HG03565 (cell line): Measurements from ENCODE around the gene BCAS1.
"Not testable (repeated sequence)": the region's sequence is repeated elsewhere in the genome, so short reads cannot be mapped to it uniquely, and the experiment has no call there.

Experiments
- ATAC-seq: cut with Tn5 transposase; IDR thresholded peaks from one replicate; pipeline ENCODE4 v1.9.1; 2021; ENCODE audit warnings: mild to moderate bottlenecking, moderate library complexity; ENCODE audit not compliant: unreplicated experiment

Gene BCAS1

GRCh38 chr20:54023406-54023805 is 47.0 kb downstream of the BCAS1 start:
- no peak for ATAC-seq

GRCh38 chr20:54021446-54022235 is 48.8 kb downstream of the BCAS1 start:
- no peak for ATAC-seq

- ATAC-seq: no peak
These were observed 49.5 kb downstream of the BCAS1 start for GRCh38 chr20:54020868-54021267.

- no peak for ATAC-seq
These were observed 50.0 kb downstream of the BCAS1 start for GRCh38 chr20:54020348-54020747.

- no peak for ATAC-seq
These were observed 50.8 kb downstream of the BCAS1 start for GRCh38 chr20:54019585-54019984.

- ATAC-seq: no peak
These were observed 51.3 kb downstream of the BCAS1 start for GRCh38 chr20:54019127-54019526.

GRCh38 chr20:54017846-54018245 is 52.5 kb downstream of the BCAS1 start:
- peak; percentile 87 for ATAC-seq

GRCh38 chr20:54015496-54015895 is 54.9 kb downstream of the BCAS1 start:
- ATAC-seq: no peak

- ATAC-seq: no peak
These were observed 56.0 kb downstream of the BCAS1 start for GRCh38 chr20:54014293-54014926.

GRCh38 chr20:54013471-54013870 is 56.9 kb downstream of the BCAS1 start:
- no peak for ATAC-seq

- ATAC-seq: no peak
These were observed 59.0 kb downstream of the BCAS1 start for GRCh38 chr20:54011346-54011745.

- not testable (repeated sequence) for ATAC-seq
These were observed 64.2 kb downstream of the BCAS1 start for GRCh38 chr20:54006216-54006615.

- no peak for ATAC-seq
These were observed 64.9 kb downstream of the BCAS1 start for GRCh38 chr20:54005524-54005923.

GRCh38 chr20:54004445-54004844 is 65.9 kb downstream of the BCAS1 start:
- ATAC-seq: peak; percentile 93

- no peak for ATAC-seq
These were observed 67.7 kb downstream of the BCAS1 start for GRCh38 chr20:54002741-54003140.

GRCh38 chr20:54002056-54002575 is 68.3 kb downstream of the BCAS1 start:
- ATAC-seq: no peak

GRCh38 chr20:54000914-54001313 is 69.5 kb downstream of the BCAS1 start:
- ATAC-seq: no peak

GRCh38 chr20:54000262-54000661 is 70.1 kb downstream of the BCAS1 start:
- ATAC-seq: no peak

GRCh38 chr20:53999077-53999476 is 71.3 kb downstream of the BCAS1 start:
- ATAC-seq: no peak

GRCh38 chr20:53996584-53997486 is 73.6 kb downstream of the BCAS1 start:
- no peak for ATAC-seq

GRCh38 chr20:53995949-53996348 is 74.4 kb downstream of the BCAS1 start:
- no peak for ATAC-seq
